HG03469 (cell line): ENCODE measurements around the gene SSUH2.

Experiments used
- ATAC-seq: cut with Tn5 transposase; IDR thresholded peaks from one replicate; pipeline ENCODE4 v1.9.1; 2021; ENCODE audit warnings: mild to moderate bottlenecking, moderate library complexity, moderate number of reproducible peaks; ENCODE audit not compliant: unreplicated experiment

SSUH2 gene

GRCh38 chr3:8643693-8644365 lies 769 bp downstream of the SSUH2 start:
- no peak for ATAC-seq

DNA sequence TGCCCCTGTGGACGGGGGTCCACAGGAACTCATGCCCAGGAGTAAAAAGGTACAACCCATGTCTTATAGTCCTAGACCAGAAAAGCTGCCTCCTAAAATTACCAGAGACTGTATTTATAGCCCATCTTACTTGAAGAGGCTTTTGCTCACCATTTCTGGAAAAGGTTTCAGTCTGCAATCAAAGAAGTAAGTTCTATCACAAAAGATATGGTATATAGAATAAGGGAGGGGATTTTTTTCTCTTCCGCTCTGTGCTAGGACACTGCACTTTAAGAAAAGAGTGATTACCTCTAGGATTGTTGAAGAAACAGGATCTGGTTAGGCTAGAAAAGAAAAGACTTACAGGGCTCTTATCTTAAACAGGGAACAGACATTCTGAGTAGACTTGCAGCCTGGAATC lies 2.6 kb downstream of the SSUH2 start:
- no peak for ATAC-seq

GRCh38 chr3:8641472-8641871 lies 3.1 kb downstream of the SSUH2 start:
- ATAC-seq: no peak

GRCh38 chr3:8640223-8640622 lies 4.4 kb downstream of the SSUH2 start:
- ATAC-seq: no peak

GRCh38 chr3:8639659-8640000 lies 5.0 kb downstream of the SSUH2 start:
- ATAC-seq: no peak

- no peak for ATAC-seq
Observed at GRCh38 chr3:8638994-8639658, 5.5 kb downstream of the SSUH2 start.

DNA sequence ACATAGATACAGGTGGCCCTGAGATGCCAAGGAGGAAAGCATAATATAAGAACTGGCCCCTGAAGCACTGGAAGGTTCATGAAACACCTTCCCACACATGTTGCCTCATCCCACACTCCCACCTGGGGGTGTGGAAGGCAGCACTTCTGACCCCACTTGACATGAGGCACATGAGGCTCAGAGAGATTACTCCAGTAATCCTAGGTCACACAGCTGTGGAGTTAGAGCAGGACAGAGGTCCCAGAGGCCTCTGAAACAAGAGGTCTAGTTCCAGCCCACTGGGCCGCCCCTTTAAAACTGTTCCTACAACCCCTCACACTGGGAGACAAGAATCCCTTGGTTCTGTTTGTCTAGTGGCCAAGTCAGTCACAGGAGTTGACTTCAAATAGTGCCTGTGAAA lies 7.2 kb downstream of the SSUH2 start:
- ATAC-seq: no peak

GRCh38 chr3:8635631-8636030 lies 9.0 kb downstream of the SSUH2 start:
- ATAC-seq: no peak

DNA sequence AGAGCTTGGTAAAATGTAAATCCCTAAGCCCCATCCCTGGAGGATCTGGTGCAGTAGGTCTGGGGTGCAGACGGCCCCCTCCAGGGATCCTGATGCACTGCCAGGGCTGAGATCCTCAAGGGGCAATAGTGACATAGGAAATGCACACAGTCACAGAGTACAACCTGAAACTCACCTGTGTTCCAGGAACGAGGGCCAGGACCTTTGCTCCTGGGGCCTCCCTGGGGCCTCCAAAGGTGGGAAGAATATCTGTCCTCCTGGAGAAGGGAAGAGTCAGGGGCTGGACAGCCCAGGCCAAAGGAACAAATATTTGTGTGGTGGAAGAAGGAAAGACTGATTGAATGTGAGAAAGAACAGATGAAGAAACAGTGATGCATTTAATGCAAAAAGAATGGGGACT lies 9.5 kb downstream of the SSUH2 start:
- no peak for ATAC-seq

DNA sequence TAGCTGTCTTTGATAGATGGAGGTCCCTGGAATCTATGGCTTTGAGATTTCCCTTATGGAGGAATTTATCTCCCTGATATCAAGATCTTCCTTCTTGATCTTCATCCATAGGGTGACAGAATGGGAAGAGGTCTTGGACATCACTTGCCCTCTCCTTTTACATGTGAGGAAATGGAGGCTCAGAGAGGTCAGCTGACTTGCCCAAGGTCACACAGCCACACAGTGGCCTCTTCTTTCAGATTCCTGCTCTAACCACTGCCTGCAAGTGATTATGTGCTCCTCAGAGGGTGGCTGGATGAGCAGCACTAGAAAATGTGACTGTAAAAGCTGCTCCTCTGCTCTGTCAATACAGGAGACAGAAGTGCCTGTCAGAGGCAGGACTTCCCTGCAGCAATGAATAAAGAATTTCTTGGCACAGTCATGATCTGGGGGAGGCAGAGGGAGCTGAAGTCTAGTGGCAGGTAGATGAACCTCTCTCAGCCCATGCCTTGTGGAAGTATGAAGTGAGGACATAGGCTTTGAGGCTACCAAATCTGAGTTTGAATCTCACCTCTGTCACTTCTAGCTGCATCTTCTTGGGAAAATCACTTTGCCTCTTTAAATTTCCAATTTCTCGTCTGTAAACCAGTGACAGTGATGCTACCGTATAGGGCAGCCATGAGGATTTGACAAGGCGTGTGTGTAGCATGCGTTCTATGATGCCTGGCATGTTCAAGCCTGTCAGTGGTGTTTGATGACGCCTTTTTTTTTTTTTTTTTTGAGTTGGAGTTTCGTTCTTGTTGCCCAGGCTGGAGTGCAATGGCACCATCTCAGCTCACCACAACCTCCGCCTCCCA lies 12.0 kb downstream of the SSUH2 start:
- ATAC-seq: no peak

DNA sequence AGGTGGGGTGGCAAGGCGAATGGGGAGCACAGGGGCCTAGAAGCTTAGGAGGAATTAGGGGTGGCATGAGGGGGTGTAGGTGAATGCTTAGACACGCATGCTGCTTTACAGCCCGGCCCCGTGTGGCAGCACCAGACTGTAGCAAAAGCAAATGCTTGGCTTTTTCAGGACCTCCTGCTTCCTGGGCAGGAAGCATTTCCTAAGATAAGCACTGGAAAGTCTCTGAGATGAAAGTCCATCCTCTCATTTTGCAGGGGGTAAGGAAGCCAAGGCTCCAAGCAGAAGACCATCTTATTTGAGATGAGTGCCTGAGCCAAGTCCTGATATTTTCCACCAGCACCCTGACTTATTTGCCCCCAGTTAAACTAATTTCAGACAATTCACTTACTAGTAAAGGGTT lies 12.9 kb downstream of the SSUH2 start:
- ATAC-seq: no peak

DNA sequence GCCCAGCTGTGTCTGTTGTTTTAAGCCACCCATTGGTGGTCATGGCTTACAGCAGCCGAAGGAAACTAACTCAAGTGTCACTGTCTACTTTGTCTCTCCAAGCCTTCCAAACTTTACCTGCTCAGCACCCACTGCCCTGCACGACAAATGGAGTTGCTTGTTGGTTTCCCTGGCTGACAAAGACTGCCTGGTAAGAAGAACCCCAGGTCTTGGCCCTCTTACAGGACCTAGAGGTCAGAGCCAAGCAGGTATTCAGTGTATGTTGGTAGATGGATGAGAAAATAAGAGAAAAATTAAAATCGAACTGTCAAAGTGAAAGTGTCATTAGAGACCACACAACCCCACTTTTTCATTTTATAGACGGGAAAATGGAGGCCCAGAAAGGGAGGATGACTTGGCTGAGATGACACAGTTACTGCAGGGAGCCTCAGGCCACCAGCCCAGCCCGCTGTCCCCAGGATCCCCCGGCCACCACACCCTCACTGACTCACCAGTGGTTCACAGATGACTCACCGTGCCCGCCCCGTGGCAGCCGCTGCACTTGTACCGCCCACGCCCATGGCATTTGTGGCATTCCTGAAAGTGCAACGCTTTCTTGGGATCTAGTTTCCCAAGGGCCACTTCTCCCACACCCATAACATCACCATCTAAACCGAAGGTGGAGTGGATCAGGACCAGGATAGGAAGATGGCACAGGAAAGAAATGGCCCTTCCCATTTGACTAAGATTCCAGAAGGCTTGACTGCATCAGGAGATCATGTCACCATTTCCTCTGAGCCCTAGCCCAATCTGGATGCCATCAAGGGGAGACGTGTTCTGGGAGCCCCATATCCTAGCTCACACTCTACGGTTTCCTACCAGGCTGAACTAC lies 15.2 kb downstream of the SSUH2 start:
- peak; percentile 70 for ATAC-seq

GRCh38 chr3:8627949-8628348 lies 16.6 kb downstream of the SSUH2 start:
- ATAC-seq: no peak

DNA sequence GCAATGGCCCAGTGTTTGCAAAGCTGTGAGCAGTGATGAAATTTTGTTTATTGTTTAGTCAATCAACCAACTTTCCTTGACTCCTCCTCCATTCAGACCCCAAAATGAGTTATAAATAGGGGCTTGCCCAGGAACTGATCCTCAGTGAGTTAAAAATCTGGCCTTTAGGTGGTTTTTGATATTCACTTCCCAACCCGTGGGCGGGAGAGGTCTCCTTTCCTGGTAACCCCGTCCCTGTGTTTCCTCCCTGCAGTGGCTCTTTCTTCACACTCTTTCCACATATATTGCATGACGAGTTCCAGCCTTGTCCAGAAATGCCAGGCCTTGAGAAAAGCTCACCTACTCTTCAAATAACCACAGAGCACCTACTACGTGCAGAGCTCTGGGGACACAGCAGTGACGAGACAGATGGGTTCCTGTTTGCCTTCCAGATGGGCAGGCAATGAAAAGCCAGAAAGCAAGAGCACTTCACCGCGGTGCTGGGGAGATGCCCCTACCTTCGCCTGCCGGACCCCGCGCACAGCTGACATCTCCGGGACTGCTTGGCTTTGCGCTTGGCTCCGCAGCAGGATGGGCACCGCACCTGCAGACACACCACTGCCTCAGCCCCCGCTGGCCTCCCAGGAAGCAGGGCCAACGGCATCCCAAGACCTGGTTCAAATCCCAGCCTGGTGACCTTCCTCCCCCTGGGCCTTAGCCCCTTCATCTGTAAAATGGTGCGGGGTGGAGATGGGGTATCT lies 17.2 kb downstream of the SSUH2 start:
- no peak for ATAC-seq

GRCh38 chr3:8625991-8626390 lies 18.6 kb downstream of the SSUH2 start:
- ATAC-seq: no peak

DNA sequence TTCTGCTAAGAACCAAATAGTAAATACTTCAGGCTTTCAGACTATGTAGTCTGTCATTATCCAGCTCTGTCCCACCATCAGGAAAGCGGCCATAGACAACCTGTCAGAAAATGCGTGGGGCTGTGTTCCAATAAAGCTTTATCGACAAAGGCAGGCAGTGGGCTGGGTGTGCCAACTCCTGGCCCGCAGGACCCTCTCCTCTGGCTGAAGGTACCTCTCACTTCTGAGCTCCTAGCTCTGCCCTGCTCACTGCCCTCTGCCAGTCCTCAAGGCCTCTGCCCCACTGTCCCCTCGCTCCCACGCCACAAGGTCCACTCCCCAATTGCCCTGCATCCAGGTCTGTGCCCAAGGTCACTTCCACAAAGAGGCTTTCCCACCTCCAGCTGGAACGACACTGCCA lies 20.0 kb downstream of the SSUH2 start:
- no peak for ATAC-seq

GRCh38 chr3:8623741-8624140 lies 20.9 kb downstream of the SSUH2 start:
- ATAC-seq: no peak

GRCh38 chr3:8622873-8623691 lies 21.5 kb downstream of the SSUH2 start:
- peak; percentile 67 for ATAC-seq

- no peak for ATAC-seq
Observed at GRCh38 chr3:8621872-8622271, 22.7 kb downstream of the SSUH2 start.

- ATAC-seq: no peak
Observed at GRCh38 chr3:8621141-8621540, 23.5 kb downstream of the SSUH2 start.
